ENCODE measurements around the gene ABCC1. TPM values are rescaled to one million over a fixed set of nuclear protein-coding genes. Genes with fewer than 3 reads are reported as not detected.

Gene ABCC1
- total RNA-seq, 1 donor from 2014 or later = 21.8 TPM

DNA sequence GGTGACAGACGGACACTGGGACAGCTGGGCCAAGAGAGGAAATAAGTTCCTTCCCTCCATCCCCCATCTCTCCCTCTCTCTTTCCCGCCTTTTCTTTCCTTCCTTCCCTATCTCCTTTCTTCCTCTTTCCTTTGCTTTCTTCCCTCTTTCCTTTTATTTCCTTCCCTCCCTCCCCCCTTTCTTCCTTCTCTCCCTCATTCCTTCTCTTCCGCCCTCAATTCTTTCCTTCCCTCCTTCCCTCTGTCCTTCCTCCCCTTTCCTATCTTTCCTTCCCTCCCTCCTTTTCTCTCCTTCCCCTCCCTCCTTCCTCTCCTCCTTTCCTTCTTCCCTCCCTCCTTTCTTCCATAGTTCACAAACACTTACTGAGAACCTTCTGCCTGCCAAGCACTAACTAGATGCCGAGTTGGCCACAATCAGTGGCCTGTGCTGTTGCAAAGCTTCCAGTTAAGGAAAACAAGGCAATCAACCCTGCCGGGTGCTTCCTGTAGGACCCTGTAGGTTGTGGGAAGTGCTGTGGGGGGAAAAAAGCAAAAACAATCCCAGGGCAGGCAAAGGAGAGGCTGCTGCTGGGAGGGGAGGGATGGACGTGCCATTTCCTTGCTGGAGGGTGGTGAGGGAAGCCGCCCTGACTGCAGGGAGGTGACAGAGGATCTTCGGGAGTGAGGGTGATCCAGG, 242.2 kb downstream of the ABCC1 start:
- peak; percentile 9 for DNase-seq (ENCODE audit: low spot score)
- no peaks in the 10 kb centered on the region for H3K9me3 Mint-ChIP-seq (ENCODE audit: unreplicated experiment)
- no peaks in the 10 kb centered on the region for H3K27me3 Mint-ChIP-seq (ENCODE audit: unreplicated experiment)
- no peak overlapping the region for H3K4me3 Mint-ChIP-seq (ENCODE audit: unreplicated experiment)
- H3K4me1 Mint-ChIP-seq (ENCODE audit: unreplicated experiment) = peaks cover 13% of the 10 kb centered on the region
- H3K36me3 Mint-ChIP-seq (ENCODE audit: low read depth, unreplicated experiment) = no peaks in the 10 kb centered on the region
- peak overlapping the region; percentile 81 for H3K27ac Mint-ChIP-seq (ENCODE audit: unreplicated experiment)
- TF ChIP-seq, protein P1, sequence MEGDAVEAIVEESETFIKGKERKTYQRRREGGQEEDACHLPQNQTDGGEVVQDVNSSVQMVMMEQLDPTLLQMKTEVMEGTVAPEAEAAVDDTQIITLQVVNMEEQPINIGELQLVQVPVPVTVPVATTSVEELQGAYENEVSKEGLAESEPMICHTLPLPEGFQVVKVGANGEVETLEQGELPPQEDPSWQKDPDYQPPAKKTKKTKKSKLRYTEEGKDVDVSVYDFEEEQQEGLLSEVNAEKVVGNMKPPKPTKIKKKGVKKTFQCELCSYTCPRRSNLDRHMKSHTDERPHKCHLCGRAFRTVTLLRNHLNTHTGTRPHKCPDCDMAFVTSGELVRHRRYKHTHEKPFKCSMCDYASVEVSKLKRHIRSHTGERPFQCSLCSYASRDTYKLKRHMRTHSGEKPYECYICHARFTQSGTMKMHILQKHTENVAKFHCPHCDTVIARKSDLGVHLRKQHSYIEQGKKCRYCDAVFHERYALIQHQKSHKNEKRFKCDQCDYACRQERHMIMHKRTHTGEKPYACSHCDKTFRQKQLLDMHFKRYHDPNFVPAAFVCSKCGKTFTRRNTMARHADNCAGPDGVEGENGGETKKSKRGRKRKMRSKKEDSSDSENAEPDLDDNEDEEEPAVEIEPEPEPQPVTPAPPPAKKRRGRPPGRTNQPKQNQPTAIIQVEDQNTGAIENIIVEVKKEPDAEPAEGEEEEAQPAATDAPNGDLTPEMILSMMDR (IDR thresholded peaks at IDR 0.05; ENCODE audit: unreplicated experiment) = no peak

Other genes starting within 250 kb of the ABCC1 start
- gene MYH11, start 92.6 kb upstream of the ABCC1 start, total RNA-seq (ENCODE audit: unreplicated experiment) = 0.51 TPM
- 16.1 TPM for gene CEP20, start 61.0 kb upstream of the ABCC1 start, total RNA-seq (ENCODE audit: unreplicated experiment)

Measured in endothelial cell (in vitro differentiated cells).